ENCODE data around the gene FDX2. TPM values are rescaled to one million over a fixed set of nuclear protein-coding genes. Genes with fewer than 3 reads are reported as not detected.
A peak's percentile ranks its signal among the peaks of the same experiment; 100 is the strongest.

The FDX2 gene
- total and polyA plus RNA-seq, 2 of the 8 experiments (the other 6 are each of a cell fraction or from before 2014, with no cell fraction given): 27.0 to 64.4 TPM

DNA sequence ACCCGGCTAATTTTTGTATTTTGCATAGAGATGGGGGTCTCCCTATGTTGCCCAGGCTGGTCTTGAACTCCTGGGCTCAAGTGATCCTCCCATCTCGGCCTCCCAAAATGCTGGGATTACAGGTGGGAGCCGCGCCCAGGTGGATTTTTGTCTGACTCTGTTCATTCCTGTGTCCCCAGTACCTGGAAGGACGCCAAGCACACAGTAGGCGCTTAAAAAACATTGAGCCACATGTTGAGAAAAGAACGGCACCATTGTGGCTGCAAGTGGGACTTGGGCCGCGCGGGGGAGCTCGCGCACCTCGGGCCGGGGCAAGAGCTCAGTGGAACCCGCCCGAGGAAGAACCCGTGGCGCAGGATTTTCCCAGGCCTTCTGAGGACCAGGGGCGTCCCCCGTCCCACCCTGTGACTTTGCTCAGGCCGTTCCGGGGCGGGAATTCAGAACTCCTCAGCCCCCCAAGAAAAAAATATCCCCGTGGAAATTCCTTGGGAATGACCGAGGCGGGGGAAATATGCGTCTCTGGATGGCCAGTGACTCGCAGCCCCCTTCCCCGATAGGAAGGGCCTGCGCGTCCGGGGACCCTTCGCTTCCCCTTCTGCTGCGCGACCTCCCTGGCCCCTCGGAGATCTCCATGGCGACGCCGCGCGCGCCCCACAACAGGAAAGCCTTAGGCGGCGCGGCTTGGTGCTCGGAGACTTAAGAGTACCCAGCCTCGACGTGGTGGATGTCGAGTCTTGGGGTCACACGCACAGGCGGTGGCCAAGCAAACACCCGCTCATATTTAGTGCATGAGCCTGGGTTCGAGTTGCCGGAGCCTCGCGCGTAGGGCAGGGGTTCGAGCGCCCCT lies 46.3 kb downstream of the FDX2 start (continued):
- TF ChIP-seq, protein P1, sequence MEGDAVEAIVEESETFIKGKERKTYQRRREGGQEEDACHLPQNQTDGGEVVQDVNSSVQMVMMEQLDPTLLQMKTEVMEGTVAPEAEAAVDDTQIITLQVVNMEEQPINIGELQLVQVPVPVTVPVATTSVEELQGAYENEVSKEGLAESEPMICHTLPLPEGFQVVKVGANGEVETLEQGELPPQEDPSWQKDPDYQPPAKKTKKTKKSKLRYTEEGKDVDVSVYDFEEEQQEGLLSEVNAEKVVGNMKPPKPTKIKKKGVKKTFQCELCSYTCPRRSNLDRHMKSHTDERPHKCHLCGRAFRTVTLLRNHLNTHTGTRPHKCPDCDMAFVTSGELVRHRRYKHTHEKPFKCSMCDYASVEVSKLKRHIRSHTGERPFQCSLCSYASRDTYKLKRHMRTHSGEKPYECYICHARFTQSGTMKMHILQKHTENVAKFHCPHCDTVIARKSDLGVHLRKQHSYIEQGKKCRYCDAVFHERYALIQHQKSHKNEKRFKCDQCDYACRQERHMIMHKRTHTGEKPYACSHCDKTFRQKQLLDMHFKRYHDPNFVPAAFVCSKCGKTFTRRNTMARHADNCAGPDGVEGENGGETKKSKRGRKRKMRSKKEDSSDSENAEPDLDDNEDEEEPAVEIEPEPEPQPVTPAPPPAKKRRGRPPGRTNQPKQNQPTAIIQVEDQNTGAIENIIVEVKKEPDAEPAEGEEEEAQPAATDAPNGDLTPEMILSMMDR (IDR thresholded peaks at IDR 0.05; ENCODE audit: control extremely low read depth in 1 of 3, insufficient read depth in 1 of 3, low read depth in 1 of 3, low read length in 3 of 3): peak; percentile 79 to 95 (median 88)
- TF ChIP-seq SP2 (IDR thresholded peaks at IDR 0.05; ENCODE audit: low read length) (no peak), JUN (IDR thresholded peaks at IDR 0.05; ENCODE audit: low read depth, low read length) (no peak), PHF8 (conservative IDR thresholded peaks at IDR 0.05; ENCODE audit: low read depth, low read length) (no peak), SP4 (IDR thresholded peaks at IDR 0.05; ENCODE audit: low read length) (no peak), ZNF274 (IDR thresholded peaks at IDR 0.05; ENCODE audit: borderline replicate concordance, extremely low read depth, low read length) (no peak), YY1 (IDR thresholded peaks at IDR 0.05; ENCODE audit: low read depth, low read length) (peak; percentile 68; the same call in 1 of the 2 replicates), EZH2 (IDR thresholded peaks at IDR 0.05; ENCODE audit: low read depth, low read length, severe bottlenecking) (peak; percentile 33), NRF1 (IDR thresholded peaks at IDR 0.05; ENCODE audit: low read depth, low read length) (no peak), CTBP2 (IDR thresholded peaks at IDR 0.05; ENCODE audit: borderline replicate concordance, insufficient read depth, insufficient read length, low read length) (no peak), TAF1 (IDR thresholded peaks at IDR 0.05; ENCODE audit: low read depth, low read length) (no peak), HDAC2 (IDR thresholded peaks at IDR 0.05; ENCODE audit: borderline replicate concordance in 1 of 2, low read depth in 2 of 2, low read length in 2 of 2) (peak; percentile 31 to 47; a peak in 1 of 4 replicates), HDAC6 (IDR thresholded peaks at IDR 0.05; ENCODE audit: low read depth, low read length) (no peak), RBBP5 (IDR thresholded peaks at IDR 0.05; ENCODE audit: borderline replicate concordance, low read depth, low read length) (no peak), RNF2 (IDR thresholded peaks at IDR 0.05; ENCODE audit: borderline replicate concordance, low read depth, low read length, missing control alignments, poor library complexity, severe bottlenecking) (no peak), KDM4A (IDR thresholded peaks at IDR 0.05; ENCODE audit: low read depth, low read length, severe bottlenecking) (peak; percentile 36), KDM5A (IDR thresholded peaks at IDR 0.05; ENCODE audit: low read length) (no peak), SP1 (IDR thresholded peaks at IDR 0.05; ENCODE audit: low read depth, low read length) (no peak)
- TF ChIP-seq, protein P2, sequence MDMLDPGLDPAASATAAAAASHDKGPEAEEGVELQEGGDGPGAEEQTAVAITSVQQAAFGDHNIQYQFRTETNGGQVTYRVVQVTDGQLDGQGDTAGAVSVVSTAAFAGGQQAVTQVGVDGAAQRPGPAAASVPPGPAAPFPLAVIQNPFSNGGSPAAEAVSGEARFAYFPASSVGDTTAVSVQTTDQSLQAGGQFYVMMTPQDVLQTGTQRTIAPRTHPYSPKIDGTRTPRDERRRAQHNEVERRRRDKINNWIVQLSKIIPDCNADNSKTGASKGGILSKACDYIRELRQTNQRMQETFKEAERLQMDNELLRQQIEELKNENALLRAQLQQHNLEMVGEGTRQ (IDR thresholded peaks at IDR 0.05; ENCODE audit: low read length): no peak
